Neural cell (in vitro differentiated cells): Measurements from ENCODE around the gene EYA2. TPM values are rescaled to one million over a fixed set of nuclear protein-coding genes. Genes with fewer than 3 reads are reported as not detected.

Experiments used
- H2AFZ ChIP-seq: fragments of 200-600, 300-800 bp; sonication (generic), shearing (Covaris generic); 2 replicates; pipeline ENCODE4 v1.6.0; 2014; ENCODE audit warnings: low read depth, mild to moderate bottlenecking, antibody characterized with exemption, low read length, moderate library complexity
- H3F3A ChIP-seq: fragments of 200-600 bp; shearing (Covaris generic); 2 replicates; pipeline ENCODE4 v1.6.1; 2016; ENCODE audit warnings: mild to moderate bottlenecking, moderate library complexity, mixed read lengths, antibody characterized with exemption, low read length; ENCODE audit not compliant: insufficient read depth, poor library complexity, severe bottlenecking
- H3K27ac ChIP-seq: fragments of 200-600, 300-800 bp; sonication (generic), shearing (Covaris generic); 2 replicates; pipeline ENCODE4 v1.5.1; 2014; ENCODE audit warnings: mild to moderate bottlenecking, low read length, moderate library complexity
- H3K27me3 ChIP-seq: fragments of 300-800, 200-600 bp; sonication (generic), shearing (Covaris generic); 2 replicates; pipeline ENCODE4 v1.6.0; 2014; ENCODE audit warnings: mild to moderate bottlenecking, low read depth, low read length, moderate library complexity; ENCODE audit not compliant: insufficient read depth
- H3K36me3 ChIP-seq: fragments of 300-800, 200-600 bp; sonication (generic), shearing (Covaris generic); 2 replicates; pipeline ENCODE4 v1.5.1; 2014; ENCODE audit warnings: mild to moderate bottlenecking, antibody characterized with exemption, low read length, moderate library complexity; ENCODE audit not compliant: insufficient read depth
- H3K4me2 ChIP-seq: fragments of 300-800, 200-600 bp; sonication (generic), shearing (Covaris generic); 2 replicates; pipeline ENCODE4 v1.6.0; 2014; ENCODE audit warnings: mild to moderate bottlenecking, low read length
- H3K4me3 ChIP-seq: fragments of 300-800, 200-600 bp; sonication (generic), shearing (Covaris generic); 2 replicates; pipeline ENCODE4 v1.5.1; 2014; ENCODE audit warnings: mild to moderate bottlenecking, low read length, moderate library complexity
- H3K79me2 ChIP-seq: fragments of 200-600 bp; shearing (Covaris generic); replicated peaks from 2 replicates; pipeline ENCODE4 v1.6.0; 2014; ENCODE audit warnings: mild to moderate bottlenecking, low read length, moderate library complexity; ENCODE audit not compliant: insufficient read depth
- H3K9ac ChIP-seq: fragments of 300-800, 200-600 bp; sonication (generic), shearing (Covaris generic); 2 replicates; pipeline ENCODE4 v1.6.1; 2016; ENCODE audit warnings: mild to moderate bottlenecking, low read length, mixed read lengths
- H3K9me2 ChIP-seq: fragments of 200-600 bp; shearing (Covaris generic); 2 replicates; pipeline ENCODE4 v1.6.1; 2016; ENCODE audit warnings: mild to moderate bottlenecking, low read length, mixed read lengths; ENCODE audit not compliant: insufficient read depth
- H3K9me3 ChIP-seq: fragments of 200-600, 300-800 bp; sonication (generic), shearing (Covaris generic); 2 replicates; pipeline ENCODE4 v1.6.1; 2016; ENCODE audit warnings: mild to moderate bottlenecking, mixed run types, low read length, moderate library complexity, mixed read lengths
- H4K20me1 ChIP-seq: fragments of 200-600 bp; shearing (Covaris generic); 2 replicates; pipeline ENCODE4 v1.6.1; 2016; ENCODE audit warnings: mild to moderate bottlenecking, mixed run types; ENCODE audit not compliant: insufficient read depth
- CTCF ChIP-seq: fragments of 450-650 bp; IDR thresholded peaks from 2 replicates; pipeline ENCODE4 v1.5.1; 2014; ENCODE audit warnings: antibody characterized with exemption, mild to moderate bottlenecking, moderate library complexity; ENCODE audit not compliant: poor library complexity, severe bottlenecking
- EP300 ChIP-seq: fragments of 450-650 bp; conservative IDR thresholded peaks from 2 replicates; pipeline ENCODE4 v1.6.1; 2014; ENCODE audit warnings: antibody characterized with exemption, mild to moderate bottlenecking, moderate library complexity; ENCODE audit not compliant: poor library complexity, severe bottlenecking
- EZH2 ChIP-seq: fragments of 200-600, 300-800 bp; shearing (Covaris generic), sonication (generic); IDR thresholded peaks from 2 replicates; pipeline ENCODE4 v1.6.1; 2014; ENCODE audit warnings: antibody characterized with exemption, low read length, borderline replicate concordance, mild to moderate bottlenecking; ENCODE audit not compliant: insufficient read depth, poor library complexity, severe bottlenecking
- MXI1 ChIP-seq: fragments of 450-650 bp; conservative IDR thresholded peaks from 2 replicates; pipeline ENCODE4 v1.6.1; 2014; ENCODE audit warnings: antibody characterized with exemption, mild to moderate bottlenecking; ENCODE audit not compliant: poor library complexity, severe bottlenecking
- POLR2AphosphoS5 ChIP-seq: IDR thresholded peaks from 2 replicates; pipeline ENCODE4 v1.6.1; 2012
- RAD21 ChIP-seq: fragments of 450-650 bp; conservative IDR thresholded peaks from 2 replicates; pipeline ENCODE4 v1.6.1; 2014; ENCODE audit warnings: antibody characterized with exemption, mild to moderate bottlenecking, moderate library complexity
- REST ChIP-seq: IDR thresholded peaks from 2 replicates; pipeline ENCODE4 v1.6.1; 2012; ENCODE audit warnings: borderline replicate concordance
- SMC3 ChIP-seq: fragments of 450-650 bp; conservative IDR thresholded peaks from 2 replicates; pipeline ENCODE4 v1.6.1; 2014; ENCODE audit warnings: antibody characterized with exemption, mild to moderate bottlenecking, moderate library complexity; ENCODE audit not compliant: poor library complexity
- TAF1 ChIP-seq: IDR thresholded peaks from 2 replicates; pipeline ENCODE4 v1.6.1; 2012; ENCODE audit warnings: low read depth
- polyA plus RNA-seq: library from polyadenylated mRNA; depleted of rRNA; stranded (reverse); fragments of >200 nt; gene quantifications from 2 replicates; pipeline ENCODE4 v1.2.3, GENCODE V29; 2014

Gene EYA2
- polyA plus RNA-seq, 1 donor from 2014 or later = 0.88 TPM

GRCh38 chr20:46990017-46990595 lies 95.5 kb downstream of the EYA2 start:
- Histone ChIP-seq H3K27me3 (peaks cover 3% of the 10 kb centered on the region), H3K4me2 (no peak overlapping the region), H4K20me1 (no peaks in the 10 kb centered on the region), H3K9ac (no peak overlapping the region), H3K9me3 (no peaks in the 10 kb centered on the region), H3F3A (no peaks in the 10 kb centered on the region), H3K9me2 (no peaks in the 10 kb centered on the region), H3K79me2 (no peaks in the 10 kb centered on the region), H3K36me3 (no peaks in the 10 kb centered on the region), H3K4me3 (no peak overlapping the region), H2AFZ (no peak overlapping the region), H3K27ac (no peak overlapping the region)
- no peak for TF ChIP-seq TAF1
- no peak for TF ChIP-seq EP300
- TF ChIP-seq REST = no peak
- TF ChIP-seq POLR2AphosphoS5 = no peak
- TF ChIP-seq CTCF = no peak
- TF ChIP-seq RAD21 = no peak
- TF ChIP-seq SMC3 = no peak
- TF ChIP-seq EZH2 = no peak
- TF ChIP-seq MXI1 = no peak

DNA sequence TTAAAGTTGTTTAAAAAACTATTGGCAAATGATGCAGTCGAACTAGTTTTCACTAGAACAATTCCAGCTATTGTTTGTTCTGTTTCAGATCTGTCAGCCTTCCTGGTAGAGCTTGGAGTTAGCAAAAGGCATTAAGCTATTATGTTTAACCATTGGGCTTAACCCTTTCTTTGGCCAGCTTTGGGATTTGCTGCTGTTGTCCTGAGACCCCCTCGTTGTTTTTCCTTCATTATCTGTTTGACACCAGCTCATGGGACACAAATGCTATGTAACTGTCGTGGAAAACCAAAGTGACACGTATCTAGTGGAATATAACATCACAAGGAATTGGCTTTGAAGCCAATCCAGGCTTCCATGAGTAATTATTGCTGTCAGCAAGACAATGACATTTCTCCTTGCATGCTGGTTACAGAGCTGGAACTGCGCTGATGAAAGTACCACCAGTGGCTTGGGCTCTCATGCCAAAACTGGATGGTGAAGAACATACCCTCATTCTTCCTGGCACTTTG lies 96.0 kb downstream of the EYA2 start:
- H3K27me3 ChIP-seq = peaks cover 3% of the 10 kb centered on the region
- no peak overlapping the region for H3K4me2 ChIP-seq
- H3K27ac ChIP-seq = no peak overlapping the region
- H4K20me1 ChIP-seq = no peaks in the 10 kb centered on the region
- H2AFZ ChIP-seq = no peak overlapping the region
- H3K4me3 ChIP-seq = no peak overlapping the region
- H3K9me3 ChIP-seq = no peaks in the 10 kb centered on the region
- H3K36me3 ChIP-seq = no peaks in the 10 kb centered on the region
- H3K9ac ChIP-seq = no peak overlapping the region
- H3K79me2 ChIP-seq = no peaks in the 10 kb centered on the region
- H3F3A ChIP-seq = no peaks in the 10 kb centered on the region
- TF ChIP-seq RAD21 (no peak), EZH2 (no peak), POLR2AphosphoS5 (no peak), REST (no peak), TAF1 (no peak), MXI1 (no peak), CTCF (no peak), SMC3 (no peak), EP300 (no peak)
- no peaks in the 10 kb centered on the region for H3K9me2 ChIP-seq
